SJSA1 (cell line): ENCODE data around the gene PCSK6. TPM values are rescaled to one million over a fixed set of nuclear protein-coding genes. Genes with fewer than 3 reads are reported as not detected.

Experiments
- DNase-seq, 2 experiments: peaks; one replicate each; pipeline ENCODE4 v3.0.0-alpha.2; 2015 to 2020; ENCODE audit warnings: low spot score in 2 of 2, low read depth in 1 of 2
- H3K27ac ChIP-seq: fragments of 250-450 bp; sonication (Bioruptor Pico); 2 replicates; pipeline ENCODE4 v1.5.1; 2020; ENCODE audit warnings: mild to moderate bottlenecking, moderate library complexity
- H3K27me3 ChIP-seq: fragments of 250-450 bp; sonication (Bioruptor Pico); replicated peaks from 2 replicates; pipeline ENCODE4 v1.5.1; 2020; ENCODE audit warnings: mild to moderate bottlenecking, moderate library complexity
- H3K36me3 ChIP-seq: fragments of 250-450 bp; sonication (Bioruptor Pico); 2 replicates; pipeline ENCODE4 v1.5.1; 2020; ENCODE audit warnings: mild to moderate bottlenecking
- H3K4me1 ChIP-seq: fragments of 250-450 bp; sonication (Bioruptor Pico); replicated peaks from 2 replicates; pipeline ENCODE4 v1.6.1; 2021; ENCODE audit warnings: mild to moderate bottlenecking
- H3K4me3 ChIP-seq: fragments of 250-450 bp; sonication (Bioruptor Pico); 2 replicates; pipeline ENCODE4 v1.5.1; 2020; ENCODE audit warnings: mild to moderate bottlenecking
- H3K9me3 ChIP-seq: fragments of 250-450 bp; sonication (Bioruptor Pico); replicated peaks from 2 replicates; pipeline ENCODE4 v1.5.1; 2020; ENCODE audit warnings: mild to moderate bottlenecking
- total RNA-seq: library from RNA; depleted of rRNA; stranded (reverse); fragments of >200 nt; shearing (Covaris generic); gene quantifications from 2 replicates; pipeline ENCODE4 v1.2.3, GENCODE V29; 2014

PCSK6 gene
- total RNA-seq, 1 experiment from 2014 or later: 1.7 TPM

DNA sequence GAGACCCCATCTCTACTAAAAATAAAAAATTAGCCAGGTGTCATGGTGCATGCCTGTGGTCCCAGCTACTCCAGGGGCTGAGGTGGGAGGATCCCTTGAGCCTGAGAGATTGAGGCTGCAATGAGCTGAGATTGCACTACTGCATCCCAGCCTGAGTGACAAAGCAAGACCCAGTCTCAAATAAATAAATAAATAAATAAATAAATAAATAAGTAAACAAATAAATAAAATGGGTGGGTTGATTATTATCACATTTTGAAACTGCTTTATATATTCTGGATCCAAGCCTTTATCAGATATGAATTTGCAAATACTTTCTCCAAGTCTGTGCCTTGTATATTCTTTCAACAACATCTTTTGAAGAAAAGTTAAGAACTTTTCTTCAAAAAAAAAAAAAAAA, 22.2 kb upstream of the PCSK6 start:
- Histone ChIP-seq H3K4me3 (no peak overlapping the region), H3K27ac (no peak overlapping the region), H3K4me1 (no peaks in the 10 kb centered on the region), H3K36me3 (no peaks in the 10 kb centered on the region), H3K9me3 (no peaks in the 10 kb centered on the region), H3K27me3 (no peaks in the 10 kb centered on the region)
- DNase-seq: no peak

DNA sequence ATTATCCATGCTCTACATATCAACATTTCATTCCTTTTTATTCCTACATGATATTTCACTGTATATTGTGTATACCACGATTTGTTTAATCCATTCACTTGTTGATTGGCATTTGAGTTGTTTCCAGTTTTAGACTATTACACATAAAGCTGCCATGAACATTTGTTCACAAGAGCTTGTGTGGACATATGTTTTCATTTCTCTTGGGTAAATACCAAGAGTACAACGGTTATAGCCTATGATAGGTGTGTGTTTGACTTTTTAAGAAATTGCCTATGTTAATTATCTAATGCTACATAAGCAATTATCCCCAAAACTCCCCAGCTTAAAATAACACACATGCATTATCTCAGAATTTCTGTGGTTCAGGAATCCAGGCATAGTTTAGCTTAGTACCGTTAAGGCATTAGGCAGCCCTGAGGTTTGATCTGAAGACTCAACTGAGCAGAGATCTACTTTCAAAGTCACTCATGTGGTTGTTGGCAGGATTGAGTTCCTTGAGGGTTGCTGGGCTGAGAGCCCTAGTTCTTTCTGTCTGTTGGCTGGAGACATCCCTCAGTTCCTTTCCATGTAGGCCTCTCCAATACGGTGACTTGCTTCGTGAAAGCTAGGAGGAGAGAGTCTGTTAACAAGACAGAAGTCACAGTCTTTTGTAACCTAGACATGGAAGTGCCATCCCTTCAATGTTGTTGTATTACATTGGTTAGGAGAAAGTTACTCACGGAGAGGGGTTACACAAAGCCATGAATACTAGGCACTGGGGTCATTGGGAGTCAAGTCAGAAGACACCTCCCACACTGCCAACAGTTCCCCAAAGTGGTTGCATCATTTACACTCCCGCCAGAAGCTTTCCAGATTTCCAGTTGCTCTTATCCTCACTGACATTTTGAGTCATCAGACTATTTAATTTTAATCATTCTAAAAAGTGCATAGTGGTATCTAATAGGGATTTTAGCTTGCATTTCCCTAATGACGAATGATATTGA, 21.0 kb upstream of the PCSK6 start:
- Histone ChIP-seq H3K4me3 (no peak overlapping the region), H3K27me3 (no peaks in the 10 kb centered on the region), H3K36me3 (no peaks in the 10 kb centered on the region), H3K9me3 (no peaks in the 10 kb centered on the region), H3K4me1 (peaks cover 3% of the 10 kb centered on the region), H3K27ac (no peak overlapping the region)
- DNase-seq: no peak

GRCh38 chr15:101509279-101509678, 19.8 kb upstream of the PCSK6 start:
- DNase-seq: no peak
- Histone ChIP-seq H3K27ac (no peak overlapping the region), H3K27me3 (no peaks in the 10 kb centered on the region), H3K4me1 (peaks cover 11% of the 10 kb centered on the region), H3K9me3 (no peaks in the 10 kb centered on the region), H3K4me3 (no peak overlapping the region), H3K36me3 (no peaks in the 10 kb centered on the region)

DNA sequence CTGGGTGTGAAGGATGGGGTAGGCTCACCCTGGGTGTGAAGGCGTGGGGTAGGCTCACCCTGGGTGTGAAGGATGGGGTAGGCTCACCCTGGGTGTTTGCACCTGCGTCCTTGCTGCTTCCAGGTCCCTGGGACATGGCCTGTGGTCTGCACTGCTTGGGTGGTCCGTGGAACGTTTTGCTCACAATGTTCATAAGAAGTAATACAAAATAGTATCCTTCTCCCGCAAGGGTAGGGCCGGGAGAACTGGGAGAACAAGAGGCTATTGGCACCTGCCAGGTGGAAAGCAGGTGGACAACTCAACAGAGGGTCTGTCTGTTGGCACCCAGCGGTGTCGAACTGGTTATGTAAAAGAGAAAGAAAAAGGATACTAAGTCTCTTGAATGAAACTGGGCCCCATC, 17.0 kb upstream of the PCSK6 start:
- no peak overlapping the region for H3K27ac ChIP-seq
- no peak for DNase-seq
- H3K4me1 ChIP-seq: peaks cover 11% of the 10 kb centered on the region
- no peaks in the 10 kb centered on the region for H3K9me3 ChIP-seq
- no peaks in the 10 kb centered on the region for H3K36me3 ChIP-seq
- H3K27me3 ChIP-seq: no peaks in the 10 kb centered on the region
- H3K4me3 ChIP-seq: no peak overlapping the region

DNA sequence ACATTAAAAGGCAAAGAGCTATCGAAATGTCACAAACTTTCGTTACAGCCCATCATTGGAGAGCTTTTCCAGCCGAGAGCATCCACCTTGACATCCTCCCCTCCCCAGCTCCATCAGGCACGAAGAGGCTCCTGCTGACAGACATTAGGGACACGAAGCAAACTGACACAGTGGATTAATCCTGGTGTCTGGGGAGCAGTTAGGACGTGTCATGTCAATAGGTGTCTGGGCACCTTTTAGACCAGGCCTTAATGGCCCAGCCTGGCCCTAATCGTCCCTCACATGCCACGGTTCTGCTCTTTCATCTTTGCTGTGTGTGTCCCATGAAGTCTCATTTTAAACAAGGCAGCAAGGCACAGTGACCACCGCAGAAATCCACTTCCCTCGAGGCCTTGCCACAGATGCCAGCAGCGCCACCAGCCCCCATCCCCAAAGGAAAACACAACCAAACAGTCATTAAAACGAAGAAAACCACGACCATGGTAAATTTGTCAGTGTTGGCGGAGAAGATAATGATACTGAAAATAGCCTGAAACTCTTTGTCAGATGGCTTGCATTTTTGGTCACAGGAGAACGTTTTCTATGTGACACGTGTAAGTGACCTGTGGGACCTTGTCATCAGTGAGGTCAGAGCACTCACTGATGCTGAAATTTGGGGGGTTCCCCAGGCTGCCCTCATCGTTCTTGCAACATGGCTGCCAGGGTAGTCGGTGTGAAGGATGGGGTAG, 16.3 kb upstream of the PCSK6 start:
- DNase-seq: no peak

GRCh38 chr15:101504866-101505609, 15.5 kb upstream of the PCSK6 start:
- DNase-seq: peak in 1 of 2 experiments; percentile 24
- Histone ChIP-seq H3K9me3 (no peaks in the 10 kb centered on the region), H3K36me3 (no peaks in the 10 kb centered on the region), H3K4me1 (peaks cover 11% of the 10 kb centered on the region), H3K4me3 (no peak overlapping the region), H3K27me3 (no peaks in the 10 kb centered on the region), H3K27ac (no peak overlapping the region)

More for the DNA sequence above, 16.3 kb upstream of the PCSK6 start:
- peaks cover 11% of the 10 kb centered on the region for H3K4me1 ChIP-seq
- no peak overlapping the region for H3K4me3 ChIP-seq
- H3K9me3 ChIP-seq: no peaks in the 10 kb centered on the region
- H3K27ac ChIP-seq: no peak overlapping the region
- no peaks in the 10 kb centered on the region for H3K27me3 ChIP-seq
- no peaks in the 10 kb centered on the region for H3K36me3 ChIP-seq

- H3K27me3 ChIP-seq: no peaks in the 10 kb centered on the region
- H3K9me3 ChIP-seq: no peaks in the 10 kb centered on the region
- H3K36me3 ChIP-seq: no peaks in the 10 kb centered on the region
- no peak for DNase-seq
- peaks cover 11% of the 10 kb centered on the region for H3K4me1 ChIP-seq
- no peak overlapping the region for H3K27ac ChIP-seq
- H3K4me3 ChIP-seq: no peak overlapping the region
Measured at GRCh38 chr15:101504373-101504772, 14.9 kb upstream of the PCSK6 start.

DNA sequence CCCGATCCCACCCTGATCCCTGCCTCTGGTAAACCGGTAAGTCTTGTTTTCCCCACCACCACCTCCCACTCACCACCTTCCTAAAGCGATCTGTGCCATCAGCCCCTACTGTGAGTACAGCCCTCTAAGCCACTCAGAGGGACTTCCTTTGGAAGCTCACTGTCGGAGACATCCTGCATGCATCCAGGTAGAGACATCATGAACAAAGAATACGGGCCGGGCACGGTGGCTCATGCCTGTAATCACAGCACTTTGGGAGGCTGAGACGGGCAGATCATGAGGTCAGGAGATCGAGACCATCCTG, 13.7 kb upstream of the PCSK6 start:
- Histone ChIP-seq H3K27me3 (no peaks in the 10 kb centered on the region), H3K9me3 (no peaks in the 10 kb centered on the region), H3K4me1 (peaks cover 11% of the 10 kb centered on the region), H3K36me3 (no peaks in the 10 kb centered on the region), H3K27ac (no peak overlapping the region), H3K4me3 (no peak overlapping the region)
- DNase-seq: no peak

- Histone ChIP-seq H3K4me3 (no peak overlapping the region), H3K9me3 (no peaks in the 10 kb centered on the region), H3K27me3 (no peaks in the 10 kb centered on the region), H3K36me3 (no peaks in the 10 kb centered on the region), H3K4me1 (peaks cover 11% of the 10 kb centered on the region), H3K27ac (no peak overlapping the region)
- DNase-seq: no peak
Measured at GRCh38 chr15:101502572-101503295, 13.2 kb upstream of the PCSK6 start.

DNA sequence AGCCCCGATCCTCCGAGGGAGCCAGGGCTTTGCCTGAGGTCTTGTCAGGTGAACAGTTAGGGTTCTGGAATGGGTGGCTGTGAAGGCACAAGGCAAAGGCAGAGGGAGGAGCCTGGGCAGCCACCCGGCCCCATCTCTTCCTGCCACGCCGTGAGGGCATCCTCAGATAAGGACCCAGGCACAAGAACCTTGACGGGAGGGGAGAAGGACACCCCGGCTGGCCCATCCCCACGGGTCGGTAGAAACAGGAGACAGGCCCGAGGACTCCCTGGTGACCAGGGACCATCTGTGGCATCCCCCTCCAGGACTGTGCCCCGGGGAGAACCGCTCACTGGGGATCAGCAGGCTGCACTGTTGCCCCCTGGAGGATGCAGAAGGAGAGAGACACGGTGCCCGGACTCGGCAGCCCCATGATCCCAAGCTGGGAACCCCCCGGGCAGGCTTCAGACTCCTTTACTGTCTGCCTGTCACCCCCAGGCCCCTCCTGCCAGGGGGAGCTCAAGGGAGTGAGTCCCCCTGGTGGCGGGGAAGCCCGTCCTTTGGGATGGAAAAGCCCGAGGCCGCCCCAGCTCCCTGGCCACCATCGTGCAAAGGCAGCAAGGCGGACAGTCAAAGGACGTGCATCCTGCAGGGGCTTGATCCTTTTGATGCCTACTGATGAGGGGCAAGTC, 12.3 kb upstream of the PCSK6 start:
- DNase-seq: peak in 1 of 2 experiments; percentile 43
- Histone ChIP-seq H3K4me1 (peaks cover 11% of the 10 kb centered on the region), H3K4me3 (no peak overlapping the region)

DNA sequence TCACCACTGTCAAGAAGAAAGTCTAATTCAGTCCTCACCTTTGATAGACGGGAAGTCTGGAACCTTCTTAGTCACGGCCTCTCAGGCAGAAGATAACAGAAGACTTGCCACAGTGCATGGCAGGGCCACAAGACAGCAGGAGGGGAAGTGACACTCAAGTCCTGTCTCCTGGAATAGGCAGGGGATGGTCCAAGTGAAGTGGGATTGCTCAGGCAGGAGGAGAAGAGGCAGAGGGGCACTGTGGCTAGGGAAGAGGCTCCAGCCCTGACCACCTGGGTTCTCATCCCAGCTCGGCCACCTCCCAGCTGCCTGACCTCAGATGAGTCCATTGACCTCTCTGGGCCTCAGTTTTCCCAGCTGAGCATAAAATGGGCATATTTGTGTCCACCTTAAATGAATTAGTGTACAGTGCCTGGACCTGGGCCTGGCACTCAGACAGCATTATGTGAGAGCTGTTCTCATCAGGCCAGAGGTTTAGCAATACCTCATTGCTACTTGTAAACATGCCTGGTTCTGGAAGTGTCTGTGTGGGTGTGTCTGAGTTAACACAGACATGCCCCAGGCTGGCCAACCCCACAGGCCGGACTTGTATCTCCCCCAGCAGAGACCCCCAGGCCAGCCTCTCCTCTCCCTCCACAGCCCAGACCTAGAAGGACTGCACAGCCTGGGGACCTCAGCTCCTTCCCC, 11.5 kb upstream of the PCSK6 start:
- DNase-seq: peak in 1 of 2 experiments; percentile 35
- Histone ChIP-seq H3K27me3 (no peaks in the 10 kb centered on the region), H3K27ac (no peak overlapping the region)

More for the DNA sequence above, 12.3 kb upstream of the PCSK6 start:
- H3K27ac ChIP-seq: no peak overlapping the region
- H3K27me3 ChIP-seq: no peaks in the 10 kb centered on the region
- no peaks in the 10 kb centered on the region for H3K36me3 ChIP-seq
- no peaks in the 10 kb centered on the region for H3K9me3 ChIP-seq

GRCh38 chr15:101499863-101500713, 10.6 kb upstream of the PCSK6 start:
- H3K27me3 ChIP-seq: 0 out of 2 replicates have a peak, but pooled peaks cover 4% of the 10 kb centered on the region
- peaks cover 4% of the 10 kb centered on the region; the same call in 1 of the 2 replicates for H3K4me1 ChIP-seq
- H3K27ac ChIP-seq: no peak overlapping the region
- no peak for DNase-seq
- no peak overlapping the region for H3K4me3 ChIP-seq
- no peaks in the 10 kb centered on the region for H3K9me3 ChIP-seq
- no peaks in the 10 kb centered on the region for H3K36me3 ChIP-seq

More for the DNA sequence above, 11.5 kb upstream of the PCSK6 start:
- no peaks in the 10 kb centered on the region for H3K36me3 ChIP-seq
- no peaks in the 10 kb centered on the region for H3K9me3 ChIP-seq
- H3K4me3 ChIP-seq: no peak overlapping the region
- peaks cover 11% of the 10 kb centered on the region for H3K4me1 ChIP-seq
